K562 (cell line): ENCODE measurements around the gene HELZ2.

Source experiments
- ATF2 ChIP-seq: sonication (generic); formaldehyde crosslinking; IDR thresholded peaks from 2 replicates; pipeline ENCODE4 v1.8.1; 2022; ENCODE audit warnings: missing genetic modification reagents
- CHD1 ChIP-seq: fragments of 200-600 bp; sonication (generic); IDR thresholded peaks from one replicate; pipeline ENCODE4 v1.6.1; 2012; ENCODE audit warnings: mild to moderate bottlenecking, moderate library complexity, low read length, inconsistent platforms
- CTBP1 ChIP-seq: fragments of 450-650 bp; IDR thresholded peaks from 2 replicates; pipeline ENCODE4 v1.6.1; 2016; ENCODE audit warnings: borderline replicate concordance
- HMBOX1 ChIP-seq: sonication (generic); IDR thresholded peaks from 2 replicates; pipeline ENCODE4 v1.6.1; 2016
- MEIS2 ChIP-seq: fragments of 450-650 bp; IDR thresholded peaks from 2 replicates; pipeline ENCODE4 v1.6.1; 2014; ENCODE audit warnings: mild to moderate bottlenecking; ENCODE audit not compliant: partially characterized antibody
- NCOA1 ChIP-seq: fragments of 450-650 bp; IDR thresholded peaks from 2 replicates; pipeline ENCODE4 v1.6.1; 2016; ENCODE audit warnings: low read depth
- POLR2A ChIP-seq: fragments of 450-650 bp; conservative IDR thresholded peaks from 2 replicates; pipeline ENCODE4 v1.6.1; 2016
- SMC3 ChIP-seq: conservative IDR thresholded peaks from 2 replicates; pipeline ENCODE4 v1.6.1; 2011; ENCODE audit warnings: low read depth, low read length, improper control_type of control experiment; ENCODE audit not compliant: insufficient read depth
- TRIM28 ChIP-seq: fragments of 450-650 bp; IDR thresholded peaks from 2 replicates; pipeline ENCODE4 v1.6.1; 2017
- TF ChIP-seq, protein P1 (sequence below), 3 experiments: IDR thresholded peaks in 2 of 3; conservative IDR thresholded peaks in 1 of 3; 2 replicates each; pipeline ENCODE4 v1.5.1; 2011 to 2012; ENCODE audit warnings: low read length in 3 of 3, mild to moderate bottlenecking in 3 of 3, control low read depth in 2 of 3, improper control_type of control experiment in 1 of 3, inconsistent platforms in 1 of 3, low read depth in 1 of 3, mixed read lengths in 1 of 3, moderate library complexity in 1 of 3; ENCODE audit not compliant: insufficient read depth in 2 of 3
- TF ChIP-seq, protein P2 (sequence below): sonication (generic); formaldehyde crosslinking; IDR thresholded peaks from 2 replicates; pipeline ENCODE4 v1.8.0; 2022; ENCODE audit warnings: mild to moderate bottlenecking, missing genetic modification reagents

DNA sequence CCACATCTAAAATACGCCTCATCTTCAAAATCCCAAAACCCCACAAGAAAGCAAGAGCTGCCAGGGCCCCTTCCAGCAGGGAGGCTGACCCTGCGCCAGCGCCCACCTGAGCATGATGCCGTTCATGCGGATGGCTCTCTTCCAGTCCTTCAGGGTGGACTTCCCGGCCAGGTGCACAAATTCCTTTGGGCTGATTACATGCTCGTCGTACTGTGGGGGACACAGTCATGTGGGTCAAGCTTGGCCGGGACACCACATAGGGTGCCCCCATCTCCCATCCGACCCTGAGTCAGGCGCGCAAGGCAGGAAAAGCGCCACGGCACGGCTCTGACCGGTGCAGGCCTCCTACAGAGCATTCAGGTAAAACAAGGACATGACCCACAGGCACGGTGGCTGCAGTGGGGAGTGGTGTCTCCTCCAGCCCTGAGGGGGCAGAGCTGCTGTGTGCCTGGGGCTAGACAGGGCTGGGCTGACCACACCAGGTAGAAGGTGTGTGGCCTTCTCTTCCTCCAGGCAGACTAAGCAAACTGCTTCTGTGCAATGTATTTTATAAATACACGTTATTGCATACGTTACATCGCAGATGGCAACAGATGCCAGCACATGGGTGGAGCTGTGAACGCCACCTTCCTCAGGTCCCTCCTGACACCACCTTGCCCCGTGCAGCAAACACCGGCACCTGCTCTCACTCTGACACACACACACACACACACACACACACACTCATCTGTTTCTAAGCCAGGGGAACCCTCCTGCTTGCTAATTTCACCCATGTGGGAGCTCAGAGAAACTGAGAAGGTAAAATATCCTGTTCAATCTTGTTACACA lies 23.8 kb upstream of the HELZ2 start:
- TF ChIP-seq CTBP1 (no peak), POLR2A (no peak), MEIS2 (no peak), ATF2 (no peak), TRIM28 (no peak), NCOA1 (no peak), CHD1 (no peak), HMBOX1 (no peak), SMC3 (no peak)
- TF ChIP-seq, protein P1, sequence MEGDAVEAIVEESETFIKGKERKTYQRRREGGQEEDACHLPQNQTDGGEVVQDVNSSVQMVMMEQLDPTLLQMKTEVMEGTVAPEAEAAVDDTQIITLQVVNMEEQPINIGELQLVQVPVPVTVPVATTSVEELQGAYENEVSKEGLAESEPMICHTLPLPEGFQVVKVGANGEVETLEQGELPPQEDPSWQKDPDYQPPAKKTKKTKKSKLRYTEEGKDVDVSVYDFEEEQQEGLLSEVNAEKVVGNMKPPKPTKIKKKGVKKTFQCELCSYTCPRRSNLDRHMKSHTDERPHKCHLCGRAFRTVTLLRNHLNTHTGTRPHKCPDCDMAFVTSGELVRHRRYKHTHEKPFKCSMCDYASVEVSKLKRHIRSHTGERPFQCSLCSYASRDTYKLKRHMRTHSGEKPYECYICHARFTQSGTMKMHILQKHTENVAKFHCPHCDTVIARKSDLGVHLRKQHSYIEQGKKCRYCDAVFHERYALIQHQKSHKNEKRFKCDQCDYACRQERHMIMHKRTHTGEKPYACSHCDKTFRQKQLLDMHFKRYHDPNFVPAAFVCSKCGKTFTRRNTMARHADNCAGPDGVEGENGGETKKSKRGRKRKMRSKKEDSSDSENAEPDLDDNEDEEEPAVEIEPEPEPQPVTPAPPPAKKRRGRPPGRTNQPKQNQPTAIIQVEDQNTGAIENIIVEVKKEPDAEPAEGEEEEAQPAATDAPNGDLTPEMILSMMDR (IDR thresholded peaks at IDR 0.05 in 2 of 3, conservative IDR thresholded peaks at IDR 0.05 in 1 of 3; ENCODE audit: insufficient read depth in 2 of 3, low read depth in 1 of 3, low read length in 3 of 3) = no peak
- TF ChIP-seq, protein P2, sequence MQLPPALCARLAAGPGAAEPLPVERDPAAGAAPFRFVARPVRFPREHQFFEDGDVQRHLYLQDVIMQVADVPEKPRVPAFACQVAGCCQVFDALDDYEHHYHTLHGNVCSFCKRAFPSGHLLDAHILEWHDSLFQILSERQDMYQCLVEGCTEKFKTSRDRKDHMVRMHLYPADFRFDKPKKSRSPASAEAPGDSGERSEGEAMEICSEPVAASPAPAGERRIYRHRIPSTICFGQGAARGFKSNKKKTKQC = no peak
